Activated CD8-positive, alpha-beta memory T cell treated with anti-CD3 and anti-CD28 coated beads for 4 hours (primary cell): ENCODE measurements around the gene HS6ST2.

Experiments
- DNase-seq, 2 donors: peaks; one replicate each; pipeline ENCODE4 v3.0.0-alpha.2; 2020; ENCODE audit warnings: low read depth in 2 of 2

Gene HS6ST2

GRCh38 chrX:132615391-132616131, 342.9 kb downstream of the HS6ST2 start:
- no peak for DNase-seq

- no peak for DNase-seq
These were observed 344.1 kb downstream of the HS6ST2 start for GRCh38 chrX:132614297-132614696.

GRCh38 chrX:132613801-132614200, 344.6 kb downstream of the HS6ST2 start:
- no peak for DNase-seq

GRCh38 chrX:132612821-132613564, 345.4 kb downstream of the HS6ST2 start:
- DNase-seq: no peak

GRCh38 chrX:132610536-132610935, 347.9 kb downstream of the HS6ST2 start:
- DNase-seq: no peak

- no peak for DNase-seq
These were observed 349.0 kb downstream of the HS6ST2 start for GRCh38 chrX:132609362-132609848.

GRCh38 chrX:132603700-132604286, 354.6 kb downstream of the HS6ST2 start:
- DNase-seq: no peak

GRCh38 chrX:132602701-132603100, 355.7 kb downstream of the HS6ST2 start:
- DNase-seq: no peak

- DNase-seq: no peak
These were observed 363.4 kb downstream of the HS6ST2 start for GRCh38 chrX:132594999-132595398.

- no peak for DNase-seq
These were observed 364.3 kb downstream of the HS6ST2 start for GRCh38 chrX:132594129-132594528.

GRCh38 chrX:132592880-132593279, 365.5 kb downstream of the HS6ST2 start:
- DNase-seq: no peak

- no peak for DNase-seq
These were observed 366.6 kb downstream of the HS6ST2 start for GRCh38 chrX:132591719-132592275.

- no peak for DNase-seq
These were observed 367.9 kb downstream of the HS6ST2 start for GRCh38 chrX:132590350-132591026.

- no peak for DNase-seq
These were observed 373.5 kb downstream of the HS6ST2 start for GRCh38 chrX:132584936-132585335.

GRCh38 chrX:132576939-132577338, 381.5 kb downstream of the HS6ST2 start:
- no peak for DNase-seq
